Neural cell (in vitro differentiated cells): ENCODE results near the gene LRRFIP2.

Experiments
- EP300 ChIP-seq: fragments of 450-650 bp; conservative IDR thresholded peaks from 2 replicates; pipeline ENCODE4 v1.6.1; 2014; ENCODE audit warnings: antibody characterized with exemption, mild to moderate bottlenecking, moderate library complexity; ENCODE audit not compliant: poor library complexity, severe bottlenecking
- TF ChIP-seq, protein P1 (sequence below): fragments of 450-650 bp; IDR thresholded peaks from 2 replicates; pipeline ENCODE4 v1.5.1; 2014; ENCODE audit warnings: antibody characterized with exemption, mild to moderate bottlenecking, moderate library complexity; ENCODE audit not compliant: poor library complexity, severe bottlenecking
- TF ChIP-seq, protein P2 (sequence below): IDR thresholded peaks from 2 replicates; pipeline ENCODE4 v1.6.1; 2012; ENCODE audit warnings: borderline replicate concordance

DNA sequence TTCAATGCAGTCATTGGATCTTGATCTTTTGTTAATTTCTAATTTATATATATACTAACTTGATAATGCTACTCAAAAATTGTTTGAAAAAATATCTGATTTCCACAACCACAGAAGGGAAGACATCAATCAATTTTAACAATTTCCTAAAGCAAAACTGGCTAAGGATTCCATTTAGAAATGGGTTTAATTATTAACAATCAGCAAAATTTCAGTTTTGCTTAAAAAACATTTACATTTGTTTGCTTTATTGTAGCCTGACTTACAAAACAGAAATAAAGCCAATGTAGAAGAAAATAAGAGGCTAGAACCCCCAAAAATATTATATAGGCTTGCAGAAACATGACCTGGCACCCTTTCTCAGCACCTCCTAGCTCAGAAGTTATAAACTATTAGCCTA, 74.9 kb downstream of the LRRFIP2 start:
- TF ChIP-seq, protein P1, sequence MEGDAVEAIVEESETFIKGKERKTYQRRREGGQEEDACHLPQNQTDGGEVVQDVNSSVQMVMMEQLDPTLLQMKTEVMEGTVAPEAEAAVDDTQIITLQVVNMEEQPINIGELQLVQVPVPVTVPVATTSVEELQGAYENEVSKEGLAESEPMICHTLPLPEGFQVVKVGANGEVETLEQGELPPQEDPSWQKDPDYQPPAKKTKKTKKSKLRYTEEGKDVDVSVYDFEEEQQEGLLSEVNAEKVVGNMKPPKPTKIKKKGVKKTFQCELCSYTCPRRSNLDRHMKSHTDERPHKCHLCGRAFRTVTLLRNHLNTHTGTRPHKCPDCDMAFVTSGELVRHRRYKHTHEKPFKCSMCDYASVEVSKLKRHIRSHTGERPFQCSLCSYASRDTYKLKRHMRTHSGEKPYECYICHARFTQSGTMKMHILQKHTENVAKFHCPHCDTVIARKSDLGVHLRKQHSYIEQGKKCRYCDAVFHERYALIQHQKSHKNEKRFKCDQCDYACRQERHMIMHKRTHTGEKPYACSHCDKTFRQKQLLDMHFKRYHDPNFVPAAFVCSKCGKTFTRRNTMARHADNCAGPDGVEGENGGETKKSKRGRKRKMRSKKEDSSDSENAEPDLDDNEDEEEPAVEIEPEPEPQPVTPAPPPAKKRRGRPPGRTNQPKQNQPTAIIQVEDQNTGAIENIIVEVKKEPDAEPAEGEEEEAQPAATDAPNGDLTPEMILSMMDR = no peak
- no peak for TF ChIP-seq EP300
- TF ChIP-seq, protein P2, sequence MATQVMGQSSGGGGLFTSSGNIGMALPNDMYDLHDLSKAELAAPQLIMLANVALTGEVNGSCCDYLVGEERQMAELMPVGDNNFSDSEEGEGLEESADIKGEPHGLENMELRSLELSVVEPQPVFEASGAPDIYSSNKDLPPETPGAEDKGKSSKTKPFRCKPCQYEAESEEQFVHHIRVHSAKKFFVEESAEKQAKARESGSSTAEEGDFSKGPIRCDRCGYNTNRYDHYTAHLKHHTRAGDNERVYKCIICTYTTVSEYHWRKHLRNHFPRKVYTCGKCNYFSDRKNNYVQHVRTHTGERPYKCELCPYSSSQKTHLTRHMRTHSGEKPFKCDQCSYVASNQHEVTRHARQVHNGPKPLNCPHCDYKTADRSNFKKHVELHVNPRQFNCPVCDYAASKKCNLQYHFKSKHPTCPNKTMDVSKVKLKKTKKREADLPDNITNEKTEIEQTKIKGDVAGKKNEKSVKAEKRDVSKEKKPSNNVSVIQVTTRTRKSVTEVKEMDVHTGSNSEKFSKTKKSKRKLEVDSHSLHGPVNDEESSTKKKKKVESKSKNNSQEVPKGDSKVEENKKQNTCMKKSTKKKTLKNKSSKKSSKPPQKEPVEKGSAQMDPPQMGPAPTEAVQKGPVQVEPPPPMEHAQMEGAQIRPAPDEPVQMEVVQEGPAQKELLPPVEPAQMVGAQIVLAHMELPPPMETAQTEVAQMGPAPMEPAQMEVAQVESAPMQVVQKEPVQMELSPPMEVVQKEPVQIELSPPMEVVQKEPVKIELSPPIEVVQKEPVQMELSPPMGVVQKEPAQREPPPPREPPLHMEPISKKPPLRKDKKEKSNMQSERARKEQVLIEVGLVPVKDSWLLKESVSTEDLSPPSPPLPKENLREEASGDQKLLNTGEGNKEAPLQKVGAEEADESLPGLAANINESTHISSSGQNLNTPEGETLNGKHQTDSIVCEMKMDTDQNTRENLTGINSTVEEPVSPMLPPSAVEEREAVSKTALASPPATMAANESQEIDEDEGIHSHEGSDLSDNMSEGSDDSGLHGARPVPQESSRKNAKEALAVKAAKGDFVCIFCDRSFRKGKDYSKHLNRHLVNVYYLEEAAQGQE = no peak
